ENCODE results near the gene LTF. TPM values are rescaled to one million over a fixed set of nuclear protein-coding genes. Genes with fewer than 3 reads are reported as not detected.

LTF gene
- total RNA-seq, 1 experiment from 2014 or later: not detected

DNA sequence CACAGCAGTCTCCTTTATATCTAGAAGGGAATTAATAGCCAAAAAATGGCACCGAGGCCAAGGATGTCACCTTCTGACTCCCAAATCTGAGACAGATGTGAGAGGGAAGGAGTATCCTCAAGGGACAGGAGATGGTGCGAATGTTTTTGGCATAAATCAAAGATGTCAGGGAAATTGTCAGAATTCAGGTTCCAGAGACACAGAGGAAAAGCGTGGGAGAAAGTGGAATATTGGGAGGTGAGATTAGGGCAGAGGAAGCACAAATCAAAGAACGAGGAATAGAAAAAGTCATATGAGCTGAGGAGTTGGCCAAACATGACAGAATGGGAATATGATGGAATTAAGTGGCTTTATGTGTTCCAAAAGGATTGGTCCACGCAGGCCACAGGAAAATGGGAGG lies 63.9 kb downstream of the LTF start:
- no peaks in the 10 kb centered on the region for H3K9me3 ChIP-seq (ENCODE audit: control insufficient read depth in 1 of 2, insufficient read depth in 1 of 2, low read depth in 1 of 2, low read length in 2 of 2)
- TF ChIP-seq SRF (IDR thresholded peaks at IDR 0.05; ENCODE audit: low read depth) (no peak), YY1 (IDR thresholded peaks at IDR 0.05; ENCODE audit: extremely low read depth, insufficient replicate concordance, low read depth, low read length) (no peak), CBX3 (IDR thresholded peaks at IDR 0.05; ENCODE audit: low read depth) (no peak), ZFX (IDR thresholded peaks at IDR 0.05) (no peak), FOSL1 (IDR thresholded peaks at IDR 0.05; ENCODE audit: low read depth) (no peak), POLR2A (IDR thresholded peaks at IDR 0.05; ENCODE audit: borderline replicate concordance, extremely low read depth, insufficient read depth, insufficient read length) (no peak), SP1 (IDR thresholded peaks at IDR 0.05; ENCODE audit: low read depth) (no peak), POLR2AphosphoS5 (IDR thresholded peaks at IDR 0.05; ENCODE audit: low read depth, low read length) (no peak), JUND (IDR thresholded peaks at IDR 0.05) (no peak), SIN3A (IDR thresholded peaks at IDR 0.05; ENCODE audit: low read depth) (no peak), RAD21 (IDR thresholded peaks at IDR 0.05; ENCODE audit: low read depth) (no peak), EGR1 (IDR thresholded peaks at IDR 0.05; ENCODE audit: low read depth) (no peak), CEBPB (IDR thresholded peaks at IDR 0.05; ENCODE audit: low read depth) (no peak)
- TF ChIP-seq, protein P1, sequence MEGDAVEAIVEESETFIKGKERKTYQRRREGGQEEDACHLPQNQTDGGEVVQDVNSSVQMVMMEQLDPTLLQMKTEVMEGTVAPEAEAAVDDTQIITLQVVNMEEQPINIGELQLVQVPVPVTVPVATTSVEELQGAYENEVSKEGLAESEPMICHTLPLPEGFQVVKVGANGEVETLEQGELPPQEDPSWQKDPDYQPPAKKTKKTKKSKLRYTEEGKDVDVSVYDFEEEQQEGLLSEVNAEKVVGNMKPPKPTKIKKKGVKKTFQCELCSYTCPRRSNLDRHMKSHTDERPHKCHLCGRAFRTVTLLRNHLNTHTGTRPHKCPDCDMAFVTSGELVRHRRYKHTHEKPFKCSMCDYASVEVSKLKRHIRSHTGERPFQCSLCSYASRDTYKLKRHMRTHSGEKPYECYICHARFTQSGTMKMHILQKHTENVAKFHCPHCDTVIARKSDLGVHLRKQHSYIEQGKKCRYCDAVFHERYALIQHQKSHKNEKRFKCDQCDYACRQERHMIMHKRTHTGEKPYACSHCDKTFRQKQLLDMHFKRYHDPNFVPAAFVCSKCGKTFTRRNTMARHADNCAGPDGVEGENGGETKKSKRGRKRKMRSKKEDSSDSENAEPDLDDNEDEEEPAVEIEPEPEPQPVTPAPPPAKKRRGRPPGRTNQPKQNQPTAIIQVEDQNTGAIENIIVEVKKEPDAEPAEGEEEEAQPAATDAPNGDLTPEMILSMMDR (IDR thresholded peaks at IDR 0.05 in 2 of 3, conservative IDR thresholded peaks at IDR 0.05 in 1 of 3; ENCODE audit: borderline replicate concordance in 1 of 3, insufficient read depth in 1 of 3, low read depth in 2 of 3, low read length in 2 of 3): no peak
- TF ChIP-seq, protein P2, sequence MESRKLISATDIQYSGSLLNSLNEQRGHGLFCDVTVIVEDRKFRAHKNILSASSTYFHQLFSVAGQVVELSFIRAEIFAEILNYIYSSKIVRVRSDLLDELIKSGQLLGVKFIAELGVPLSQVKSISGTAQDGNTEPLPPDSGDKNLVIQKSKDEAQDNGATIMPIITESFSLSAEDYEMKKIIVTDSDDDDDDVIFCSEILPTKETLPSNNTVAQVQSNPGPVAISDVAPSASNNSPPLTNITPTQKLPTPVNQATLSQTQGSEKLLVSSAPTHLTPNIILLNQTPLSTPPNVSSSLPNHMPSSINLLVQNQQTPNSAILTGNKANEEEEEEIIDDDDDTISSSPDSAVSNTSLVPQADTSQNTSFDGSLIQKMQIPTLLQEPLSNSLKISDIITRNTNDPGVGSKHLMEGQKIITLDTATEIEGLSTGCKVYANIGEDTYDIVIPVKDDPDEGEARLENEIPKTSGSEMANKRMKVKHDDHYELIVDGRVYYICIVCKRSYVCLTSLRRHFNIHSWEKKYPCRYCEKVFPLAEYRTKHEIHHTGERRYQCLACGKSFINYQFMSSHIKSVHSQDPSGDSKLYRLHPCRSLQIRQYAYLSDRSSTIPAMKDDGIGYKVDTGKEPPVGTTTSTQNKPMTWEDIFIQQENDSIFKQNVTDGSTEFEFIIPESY (IDR thresholded peaks at IDR 0.05; ENCODE audit: extremely low read depth, insufficient replicate concordance, low read length): no peak
- ChIA-PET POLR2A (no interaction called here), RAD21 (ENCODE audit: low non-redundant PET in 1 of 2, low total read pairs in 2 of 2, uncharacterized antibody in 2 of 2, unreplicated experiment in 2 of 2) (no interaction called here), CTCF (no interaction called here)
- no peaks in the 10 kb centered on the region for H3K9me2 ChIP-seq (ENCODE audit: insufficient read depth)
- intact Hi-C loops (cut with micrococcal nuclease): no loop called here
- H2AFZ ChIP-seq (ENCODE audit: low read depth, low read length, poor library complexity, severe bottlenecking): no peak overlapping the region
- no peaks in the 10 kb centered on the region for H3K79me2 ChIP-seq (ENCODE audit: insufficient read depth, low read length)
- no peaks in the 10 kb centered on the region for H3K4me1 ChIP-seq (ENCODE audit: control insufficient read depth in 1 of 2, insufficient read depth in 2 of 2, low read length in 2 of 2)
- H3K27me3 ChIP-seq (ENCODE audit: insufficient read depth, low read length): no peaks in the 10 kb centered on the region
- H4K20me1 ChIP-seq (ENCODE audit: insufficient read depth): no peaks in the 10 kb centered on the region
- no peak overlapping the region for H3K4me3 ChIP-seq (replicated peaks in 1 of 2; ENCODE audit: low read depth in 1 of 2, low read length in 2 of 2)
- H3K27ac ChIP-seq (ENCODE audit: low read depth, low read length): no peak overlapping the region
- no peak for ATAC-seq
- no peak overlapping the region for H3K9ac ChIP-seq (ENCODE audit: low read length)
- H3K36me3 ChIP-seq (ENCODE audit: control insufficient read depth in 1 of 2, insufficient read depth in 2 of 2, low read length in 2 of 2): no peaks in the 10 kb centered on the region
- BruUV-seq (replicated peaks): no TSS peak
- no peak overlapping the region for H3K4me2 ChIP-seq (ENCODE audit: low read length)
- no peak for DNase-seq (ENCODE audit: low read depth, low spot score)
